Activated T-helper 17 cell treated with anti-CD3 and anti-CD28 coated beads, Interleukin-2, amount 50 U/mL, for 72 hours (primary cell): ENCODE measurements around the gene OLA1. TPM values are rescaled to one million over a fixed set of nuclear protein-coding genes. Genes with fewer than 3 reads are reported as not detected.

Source experiments
- ATAC-seq: fragments of 150-1000 bp; cut with Tn5 transposase; replicated peaks from 2 replicates; pipeline ENCODE4 v1.10.0; 2021; ENCODE audit warnings: mild to moderate bottlenecking, moderate library complexity
- H3K27ac Mint-ChIP-seq: one replicate; pipeline ENCODE4 v1.8.0; 2022; ENCODE audit warnings: mixed read lengths
- H3K27me3 Mint-ChIP-seq: one replicate; pipeline ENCODE4 v1.8.0; 2022; ENCODE audit warnings: mixed read lengths
- H3K36me3 Mint-ChIP-seq: one replicate; pipeline ENCODE4 v1.8.0; 2022; ENCODE audit warnings: low read depth, mild to moderate bottlenecking, mixed read lengths
- H3K4me1 Mint-ChIP-seq: one replicate; pipeline ENCODE4 v1.8.0; 2022; ENCODE audit warnings: mixed read lengths
- H3K4me3 Mint-ChIP-seq: one replicate; pipeline ENCODE4 v1.8.0; 2022; ENCODE audit warnings: mild to moderate bottlenecking, mixed read lengths
- H3K9me3 Mint-ChIP-seq: one replicate; pipeline ENCODE4 v1.8.0; 2022; ENCODE audit warnings: mixed read lengths
- total RNA-seq, 2 donors: library from RNA; stranded (reverse); gene quantifications; one replicate each; pipeline ENCODE4 v1.2.3, GENCODE V29; 2022

OLA1 gene
- total RNA-seq, 2 donors from 2014 or later: 102 to 123 TPM

GRCh38 chr2:174046172-174046571 is 202.2 kb downstream of the OLA1 start:
- H3K36me3 Mint-ChIP-seq: no peaks in the 10 kb centered on the region
- no peak overlapping the region for H3K27ac Mint-ChIP-seq
- H3K9me3 Mint-ChIP-seq: no peaks in the 10 kb centered on the region
- H3K4me3 Mint-ChIP-seq: no peak overlapping the region
- no peak for ATAC-seq
- H3K4me1 Mint-ChIP-seq: no peaks in the 10 kb centered on the region
- peaks cover 4% of the 10 kb centered on the region for H3K27me3 Mint-ChIP-seq

- no peak overlapping the region for H3K27ac Mint-ChIP-seq
- no peak overlapping the region for H3K4me3 Mint-ChIP-seq
- H3K9me3 Mint-ChIP-seq: no peaks in the 10 kb centered on the region
- H3K4me1 Mint-ChIP-seq: peaks cover 6% of the 10 kb centered on the region
- H3K27me3 Mint-ChIP-seq: peaks cover 4% of the 10 kb centered on the region
- no peak for ATAC-seq
- no peaks in the 10 kb centered on the region for H3K36me3 Mint-ChIP-seq
Measured at GRCh38 chr2:174044556-174044955, 203.8 kb downstream of the OLA1 start.

GRCh38 chr2:174040417-174040701 is 208.0 kb downstream of the OLA1 start:
- Mint-ChIP-seq H3K27ac (peak overlapping the region; percentile 93), H3K9me3 (no peaks in the 10 kb centered on the region), H3K4me1 (peaks cover 14% of the 10 kb centered on the region), H3K27me3 (peaks cover 6% of the 10 kb centered on the region), H3K36me3 (no peaks in the 10 kb centered on the region), H3K4me3 (peak overlapping the region; percentile 79)
- no peak for ATAC-seq

- no peaks in the 10 kb centered on the region for H3K36me3 Mint-ChIP-seq
- H3K4me1 Mint-ChIP-seq: peaks cover 14% of the 10 kb centered on the region
- no peaks in the 10 kb centered on the region for H3K9me3 Mint-ChIP-seq
- peak overlapping the region; percentile 79 for H3K4me3 Mint-ChIP-seq
- peaks cover 6% of the 10 kb centered on the region for H3K27me3 Mint-ChIP-seq
- peak; percentile 95 for ATAC-seq
- peak overlapping the region; percentile 93 for H3K27ac Mint-ChIP-seq
Measured at GRCh38 chr2:174039551-174040416, 208.5 kb downstream of the OLA1 start.

GRCh38 chr2:174038462-174038861 is 209.9 kb downstream of the OLA1 start:
- peaks cover 10% of the 10 kb centered on the region for H3K27me3 Mint-ChIP-seq
- H3K4me3 Mint-ChIP-seq: peak overlapping the region; percentile 79
- H3K27ac Mint-ChIP-seq: peak overlapping the region; percentile 93
- no peak for ATAC-seq
- peaks cover 14% of the 10 kb centered on the region for H3K4me1 Mint-ChIP-seq
- no peaks in the 10 kb centered on the region for H3K9me3 Mint-ChIP-seq
- no peaks in the 10 kb centered on the region for H3K36me3 Mint-ChIP-seq

GRCh38 chr2:174036825-174037224 is 211.5 kb downstream of the OLA1 start:
- Mint-ChIP-seq H3K27me3 (peaks cover 10% of the 10 kb centered on the region), H3K27ac (no peak overlapping the region), H3K36me3 (no peaks in the 10 kb centered on the region), H3K4me3 (no peak overlapping the region), H3K4me1 (peaks cover 14% of the 10 kb centered on the region), H3K9me3 (no peaks in the 10 kb centered on the region)
- ATAC-seq: no peak

GRCh38 chr2:174035981-174036742 is 212.2 kb downstream of the OLA1 start:
- H3K27me3 Mint-ChIP-seq: peaks cover 10% of the 10 kb centered on the region

GRCh38 chr2:174035117-174035635 is 213.2 kb downstream of the OLA1 start:
- no peak overlapping the region for H3K4me3 Mint-ChIP-seq
- no peak for ATAC-seq
- H3K9me3 Mint-ChIP-seq: no peaks in the 10 kb centered on the region
- H3K27me3 Mint-ChIP-seq: peaks cover 10% of the 10 kb centered on the region
- H3K27ac Mint-ChIP-seq: no peak overlapping the region
- H3K36me3 Mint-ChIP-seq: no peaks in the 10 kb centered on the region
- H3K4me1 Mint-ChIP-seq: peaks cover 14% of the 10 kb centered on the region

More at GRCh38 chr2:174035981-174036742, 212.2 kb downstream of the OLA1 start:
- Mint-ChIP-seq H3K27ac (no peak overlapping the region), H3K36me3 (no peaks in the 10 kb centered on the region), H3K4me3 (no peak overlapping the region), H3K9me3 (no peaks in the 10 kb centered on the region), H3K4me1 (peaks cover 14% of the 10 kb centered on the region)
- ATAC-seq: no peak

GRCh38 chr2:174033163-174033550 is 215.2 kb downstream of the OLA1 start:
- no peaks in the 10 kb centered on the region for H3K4me1 Mint-ChIP-seq
- ATAC-seq: no peak
- no peak overlapping the region for H3K27ac Mint-ChIP-seq
- no peak overlapping the region for H3K4me3 Mint-ChIP-seq
- no peaks in the 10 kb centered on the region for H3K9me3 Mint-ChIP-seq
- H3K27me3 Mint-ChIP-seq: peaks cover 10% of the 10 kb centered on the region
- no peaks in the 10 kb centered on the region for H3K36me3 Mint-ChIP-seq

GRCh38 chr2:174031226-174031625 is 217.1 kb downstream of the OLA1 start:
- Mint-ChIP-seq H3K27me3 (peaks cover 6% of the 10 kb centered on the region), H3K9me3 (no peaks in the 10 kb centered on the region), H3K27ac (no peak overlapping the region), H3K4me1 (no peaks in the 10 kb centered on the region), H3K4me3 (no peak overlapping the region), H3K36me3 (no peaks in the 10 kb centered on the region)
- ATAC-seq: no peak

- Mint-ChIP-seq H3K27me3 (peaks cover 4% of the 10 kb centered on the region), H3K4me1 (peaks cover 5% of the 10 kb centered on the region), H3K9me3 (no peaks in the 10 kb centered on the region), H3K27ac (no peak overlapping the region), H3K36me3 (peaks cover 4% of the 10 kb centered on the region), H3K4me3 (no peak overlapping the region)
- ATAC-seq: no peak
Measured at GRCh38 chr2:174028935-174029334, 219.4 kb downstream of the OLA1 start.

GRCh38 chr2:174027956-174028355 is 220.4 kb downstream of the OLA1 start:
- H3K4me3 Mint-ChIP-seq: no peak overlapping the region
- H3K27me3 Mint-ChIP-seq: no peaks in the 10 kb centered on the region
- H3K9me3 Mint-ChIP-seq: no peaks in the 10 kb centered on the region
- H3K36me3 Mint-ChIP-seq: peaks cover 6% of the 10 kb centered on the region
- H3K27ac Mint-ChIP-seq: no peak overlapping the region
- ATAC-seq: no peak
- peaks cover 11% of the 10 kb centered on the region for H3K4me1 Mint-ChIP-seq

GRCh38 chr2:174026122-174026845 is 222.0 kb downstream of the OLA1 start:
- H3K4me1 Mint-ChIP-seq: peaks cover 19% of the 10 kb centered on the region
- no peak overlapping the region for H3K27ac Mint-ChIP-seq
- no peak for ATAC-seq
- H3K27me3 Mint-ChIP-seq: peaks cover 4% of the 10 kb centered on the region
- H3K4me3 Mint-ChIP-seq: no peak overlapping the region
- H3K36me3 Mint-ChIP-seq: peaks cover 6% of the 10 kb centered on the region
- H3K9me3 Mint-ChIP-seq: no peaks in the 10 kb centered on the region

- Mint-ChIP-seq H3K4me3 (peak overlapping the region; percentile 45), H3K27me3 (peaks cover 4% of the 10 kb centered on the region), H3K9me3 (no peaks in the 10 kb centered on the region), H3K4me1 (peaks cover 19% of the 10 kb centered on the region), H3K27ac (no peak overlapping the region), H3K36me3 (peaks cover 6% of the 10 kb centered on the region)
- no peak for ATAC-seq
Measured at GRCh38 chr2:174025271-174026121, 222.8 kb downstream of the OLA1 start.
